Activated CD8-positive, alpha-beta memory T cell treated with anti-CD3 and anti-CD28 coated beads for 4 hours (primary cell): Measurements from ENCODE around the gene CACNA1G.

Experiments
- DNase-seq, 2 donors: peaks; one replicate each; pipeline ENCODE4 v3.0.0-alpha.2; 2020; ENCODE audit warnings: low read depth in 2 of 2

CACNA1G gene

GRCh38 chr17:50631908-50632571, 71.5 kb downstream of the CACNA1G start:
- no peak for DNase-seq

- DNase-seq: no peak
Observed at GRCh38 chr17:50632637-50633036, 72.1 kb downstream of the CACNA1G start.

DNA sequence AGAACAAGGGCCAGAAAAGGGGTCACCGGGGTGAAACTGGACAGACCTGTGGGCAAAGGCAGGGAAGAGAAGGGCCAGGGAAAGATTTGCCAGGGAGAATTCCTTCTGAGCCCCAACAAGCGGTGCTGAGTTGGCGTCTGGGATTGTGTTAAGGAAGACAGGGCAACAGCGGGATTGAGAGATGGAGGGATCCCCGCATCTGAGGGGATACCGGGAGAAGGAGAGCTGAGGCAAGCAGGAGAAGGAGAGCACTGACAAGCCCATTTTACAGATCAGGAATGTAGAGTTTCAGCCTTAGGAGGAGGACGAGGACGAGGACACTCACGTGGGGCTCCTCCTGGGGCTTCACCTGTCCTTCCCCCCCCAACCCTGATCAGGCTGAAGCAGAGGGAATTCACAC, 73.2 kb downstream of the CACNA1G start:
- DNase-seq: no peak

GRCh38 chr17:50634224-50634914, 73.9 kb downstream of the CACNA1G start, which contains the start of gene ABCC3:
Gene ABCC3, plus strand, starts transcription at chr17:50634881. Its CDS starts 56 bp downstream, at chr17:50634937.
- DNase-seq: no peak

DNA sequence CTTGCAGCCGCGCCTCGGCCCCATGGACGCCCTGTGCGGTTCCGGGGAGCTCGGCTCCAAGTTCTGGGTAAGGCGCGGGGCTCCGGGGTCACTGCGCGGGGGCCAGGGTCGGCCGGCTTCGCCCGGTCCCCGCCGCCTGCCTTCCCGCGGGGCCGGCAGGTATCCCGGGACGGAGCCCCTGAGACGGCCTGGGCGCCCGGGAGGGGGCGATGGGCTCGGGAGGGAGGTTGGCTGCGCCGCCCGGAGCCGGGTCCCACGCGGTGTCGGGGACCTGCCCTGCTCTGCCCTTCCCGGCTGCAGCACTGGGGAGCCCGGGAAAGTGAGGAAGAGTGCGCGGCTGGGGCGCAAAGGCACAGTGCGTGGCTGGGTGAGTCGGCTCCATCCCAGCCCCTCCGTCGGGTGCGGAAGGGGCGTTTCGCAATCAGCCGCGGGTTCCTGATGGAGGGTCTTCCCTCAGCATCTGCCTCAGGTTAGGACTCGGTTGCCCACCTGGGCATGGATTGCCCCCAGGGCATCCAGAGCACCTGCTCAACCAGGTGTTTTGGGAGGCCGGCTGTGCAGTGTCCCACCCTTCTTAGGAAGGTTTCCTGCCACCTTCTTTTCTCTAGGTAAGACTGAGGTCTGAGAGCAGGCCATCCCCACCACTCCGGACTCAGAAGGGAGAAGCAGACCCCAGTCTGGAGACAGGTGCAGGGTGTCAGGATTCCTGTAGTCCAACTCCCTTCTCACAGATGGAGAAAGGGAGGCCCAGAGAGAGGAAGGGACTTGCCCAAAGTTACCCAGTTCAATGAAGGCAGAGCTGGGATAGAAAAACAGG, 74.6 kb downstream of the CACNA1G start:
- no peak for DNase-seq

GRCh38 chr17:50635732-50635981, 75.1 kb downstream of the CACNA1G start:
- no peak for DNase-seq

DNA sequence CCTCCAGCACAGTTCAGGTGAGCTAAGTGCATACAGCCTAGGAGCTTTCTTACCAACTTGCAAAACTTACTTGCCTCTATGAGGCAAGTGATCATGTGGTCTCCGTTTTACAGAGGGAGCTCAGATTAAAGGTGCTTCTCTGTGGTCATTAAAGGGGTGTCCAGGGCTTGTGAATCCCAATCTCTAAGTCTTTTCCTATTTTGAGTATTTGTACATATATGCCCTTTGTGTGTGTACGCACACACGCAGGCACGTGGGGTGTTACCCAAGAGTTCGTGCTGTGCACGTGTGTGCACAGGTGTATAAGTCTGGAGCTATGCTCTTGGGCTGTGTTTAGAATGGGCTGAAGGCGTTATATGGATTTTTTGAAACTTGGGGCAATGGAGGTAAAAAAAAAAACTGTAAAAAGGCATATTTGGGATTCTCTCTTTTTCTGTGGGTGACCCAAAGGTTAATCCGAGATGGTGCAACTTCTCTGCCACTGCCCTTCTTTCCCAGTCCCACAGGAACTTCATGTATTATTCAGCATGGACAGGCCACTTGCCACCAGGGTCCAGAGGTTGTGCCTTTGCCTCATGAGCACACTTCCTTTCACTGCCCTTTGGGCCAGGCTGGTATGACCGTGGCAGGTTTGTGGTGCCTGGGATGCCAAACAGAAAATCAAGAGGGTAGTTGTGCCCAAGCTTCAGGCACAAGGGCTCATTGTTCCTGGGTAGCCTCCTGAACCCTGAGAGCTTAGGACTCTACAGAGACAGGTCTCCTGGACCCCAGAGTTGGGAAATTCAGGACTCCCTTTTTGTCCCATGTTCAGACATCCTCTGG, 75.7 kb downstream of the CACNA1G start:
- no peak for DNase-seq

DNA sequence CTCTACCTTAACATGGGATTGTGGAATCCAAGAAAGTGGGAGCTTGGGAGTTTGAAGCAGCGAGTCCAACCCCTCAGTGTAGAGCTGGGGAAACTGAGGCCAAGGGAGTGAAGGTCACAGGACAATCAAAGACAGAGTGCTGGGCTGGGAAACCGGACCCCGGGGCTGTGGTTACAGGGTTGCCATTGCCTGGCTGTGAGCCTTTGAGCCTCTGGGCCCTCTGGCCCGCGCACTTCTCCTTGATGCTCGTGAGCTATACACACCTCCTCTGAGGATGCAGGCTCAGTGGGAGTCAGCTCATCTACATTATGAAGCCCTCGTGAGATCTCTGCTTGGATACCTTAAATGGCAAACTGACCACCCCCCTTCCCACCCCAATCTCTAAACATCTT, 76.3 kb downstream of the CACNA1G start:
- no peak for DNase-seq

GRCh38 chr17:50637829-50638605, 77.5 kb downstream of the CACNA1G start:
- no peak for DNase-seq

- DNase-seq: no peak
Observed at GRCh38 chr17:50638606-50638965, 78.1 kb downstream of the CACNA1G start.

DNA sequence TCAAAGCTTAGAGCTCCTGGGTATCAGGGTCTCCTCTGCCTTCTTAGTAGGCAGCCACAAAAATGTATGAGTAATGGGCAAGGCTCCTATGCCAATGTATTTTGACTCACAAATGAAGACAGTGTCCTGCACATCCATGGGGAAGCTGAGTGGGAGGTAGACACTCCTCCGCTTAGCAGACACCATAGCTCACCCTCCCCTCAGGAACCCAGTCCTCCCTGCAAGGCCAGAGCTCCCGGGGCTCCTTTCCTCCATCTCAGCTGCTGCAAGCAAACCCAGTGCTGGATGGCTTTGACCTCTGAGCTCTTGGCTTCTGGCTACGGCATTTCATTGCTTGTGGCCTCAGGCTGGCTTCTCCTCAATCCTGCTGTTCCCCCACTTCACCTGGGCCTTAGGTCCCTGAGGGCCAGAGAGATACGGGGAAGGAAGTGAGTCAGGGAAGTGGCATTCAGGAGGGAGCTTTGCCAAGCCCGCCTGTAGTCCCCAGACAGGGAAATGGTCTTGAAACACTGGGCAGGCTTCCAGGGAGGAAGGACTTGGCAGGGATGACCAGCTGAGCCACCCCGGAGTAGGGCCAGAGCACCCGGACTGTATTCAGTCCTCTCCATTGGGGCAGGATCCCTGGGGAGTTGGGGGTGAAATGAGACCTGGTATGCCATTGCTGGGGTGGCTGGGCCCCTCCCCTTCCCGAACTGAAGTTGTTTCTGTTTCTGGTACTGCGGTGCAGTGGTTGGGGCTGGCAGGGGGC, 78.6 kb downstream of the CACNA1G start:
- DNase-seq: no peak

GRCh38 chr17:50640686-50641351, 80.3 kb downstream of the CACNA1G start:
- no peak for DNase-seq

DNA sequence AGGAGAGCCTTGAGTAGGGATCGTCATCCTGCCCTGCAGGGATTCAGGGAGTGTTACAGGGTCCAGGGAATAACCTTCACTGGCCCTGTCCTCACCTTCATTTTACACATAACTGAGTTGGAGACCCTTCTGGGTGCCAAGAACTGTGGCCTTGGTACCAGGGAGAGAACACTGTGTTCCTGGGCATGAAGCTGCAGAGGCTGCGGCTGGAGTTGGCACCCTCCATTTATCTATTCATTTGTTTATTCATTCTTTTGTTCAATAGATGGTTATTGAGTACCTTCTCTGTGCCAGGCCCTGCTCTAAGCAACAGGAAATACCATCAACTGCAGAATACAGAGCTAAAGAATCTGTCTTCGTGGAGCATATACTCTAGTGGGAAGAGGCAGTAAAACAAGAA, 80.8 kb downstream of the CACNA1G start:
- DNase-seq: no peak

- no peak for DNase-seq
Observed at GRCh38 chr17:50642071-50642721, 81.7 kb downstream of the CACNA1G start.

DNA sequence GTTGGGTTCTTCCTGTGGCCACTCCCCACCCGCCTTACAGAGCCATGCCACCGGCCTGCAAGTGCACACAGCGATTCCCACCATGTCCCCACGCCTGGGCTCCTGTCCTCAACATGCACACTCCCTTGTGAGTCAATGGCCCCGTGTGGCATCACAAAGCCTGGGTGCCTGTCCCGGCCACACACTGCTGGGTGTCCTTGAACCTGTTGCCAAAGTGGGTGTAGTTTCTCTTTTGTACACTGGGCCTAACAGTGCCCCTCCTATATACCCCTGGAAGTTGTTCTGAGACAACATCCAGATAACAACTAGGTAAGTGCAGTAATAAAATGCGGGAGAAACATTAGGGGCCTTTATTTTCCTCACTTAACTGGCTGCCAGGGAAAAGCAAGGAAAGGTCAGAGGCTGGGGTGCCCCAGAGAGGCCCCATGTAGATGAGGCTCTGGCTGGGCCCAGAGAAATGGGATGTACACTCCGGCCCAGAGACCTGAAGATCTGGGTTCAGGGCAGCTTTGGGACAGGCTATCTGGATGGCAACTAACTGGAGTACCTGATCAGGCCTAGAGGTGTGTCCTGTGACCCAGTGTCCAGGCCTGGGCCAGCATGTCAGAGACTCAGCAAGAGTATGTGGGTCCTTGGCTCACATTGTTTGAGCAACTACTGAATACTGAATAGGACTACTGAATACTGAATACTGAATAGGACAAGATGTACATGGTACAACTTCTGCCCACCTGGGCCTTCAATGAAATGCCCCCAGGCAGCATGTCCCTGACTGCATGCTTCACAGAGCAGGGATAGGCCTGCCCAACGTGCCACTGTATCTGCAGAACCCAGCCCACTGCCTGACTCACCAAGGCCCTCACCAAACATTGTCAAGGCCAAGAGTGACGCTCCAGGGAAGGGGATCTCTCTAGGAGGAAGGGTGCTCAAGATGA, 82.5 kb downstream of the CACNA1G start:
- DNase-seq: no peak

- DNase-seq: no peak
Observed at GRCh38 chr17:50645748-50646682, 85.5 kb downstream of the CACNA1G start.

DNA sequence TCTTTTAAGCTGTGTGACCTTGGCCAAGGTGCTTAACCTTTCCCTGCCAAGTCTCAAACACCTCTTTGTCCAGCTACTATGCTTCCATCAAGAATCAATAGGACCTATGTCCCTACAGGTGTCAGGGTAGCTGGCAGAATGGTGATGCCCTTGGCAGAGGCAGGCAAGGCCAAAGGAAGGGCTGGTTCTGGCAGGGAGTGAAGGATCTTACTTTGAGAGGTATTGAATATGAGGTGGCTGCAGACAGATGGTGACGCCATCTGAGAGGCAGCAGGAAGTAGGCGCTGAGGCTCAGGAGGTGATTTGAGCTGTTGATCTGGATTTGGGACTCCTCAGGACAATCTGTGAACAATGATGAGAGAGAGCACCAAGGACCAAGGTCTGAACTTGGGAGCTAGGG, 86.7 kb downstream of the CACNA1G start:
- DNase-seq: no peak
